Epithelial cell of esophagus (primary cell): Measurements from ENCODE around the gene APBA1.

ENCODE experiments used
- DNase-seq: peaks from one replicate; pipeline ENCODE4 v3.0.0; 2010; ENCODE audit warnings: low read depth
- H3K4me3 ChIP-seq: 2 replicates; pipeline ENCODE4 v1.5.1; 2011; ENCODE audit warnings: mild to moderate bottlenecking, low read length, control low read depth
- CTCF ChIP-seq: IDR thresholded peaks from 2 replicates; pipeline ENCODE4 v1.5.1; 2011; ENCODE audit warnings: low read depth, mild to moderate bottlenecking, low read length, control low read depth, inconsistent platforms; ENCODE audit not compliant: insufficient read depth; ENCODE audit errors: missing control alignments

APBA1 gene

GRCh38 chr9:69380301-69380700 is 291.9 kb downstream of the APBA1 start:
- no peak for TF ChIP-seq CTCF
- H3K4me3 ChIP-seq, result no peak overlapping the region
- no peak for DNase-seq

- TF ChIP-seq CTCF, result no peak
- peak; percentile 77 for DNase-seq
- no peak overlapping the region for H3K4me3 ChIP-seq
Observed at GRCh38 chr9:69379270-69379982, 292.7 kb downstream of the APBA1 start.

DNA sequence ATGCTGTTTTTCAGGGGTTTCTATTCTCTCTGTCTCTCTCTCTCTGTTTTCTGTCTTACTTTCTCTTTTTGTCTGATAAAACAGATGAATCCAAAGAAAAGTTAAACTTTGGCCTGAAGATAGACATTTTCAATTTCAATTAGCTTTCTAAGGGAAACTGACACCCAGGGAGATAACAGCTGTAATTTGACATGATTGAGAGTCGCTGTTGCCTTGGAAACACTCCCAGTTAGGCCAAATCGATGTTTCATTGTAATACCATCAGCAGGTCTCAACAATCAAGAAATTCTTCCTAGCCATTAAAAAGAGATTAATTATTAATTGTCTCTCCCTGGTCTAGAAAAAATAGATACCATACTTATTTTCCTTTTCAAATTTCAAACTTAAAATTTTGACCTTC is 294.2 kb downstream of the APBA1 start:
- no peak for DNase-seq
- no peak for TF ChIP-seq CTCF
- no peak overlapping the region for H3K4me3 ChIP-seq
